ENCODE data around the gene MMRN2. TPM values are rescaled to one million over a fixed set of nuclear protein-coding genes. Genes with fewer than 3 reads are reported as not detected.

MMRN2 gene
- total and polyA plus RNA-seq, 2 of the 8 experiments (the other 6 are each of a cell fraction or from before 2014, with no cell fraction given), result 1.2 TPM

- no peak for FAIRE-seq
- Histone ChIP-seq H3K79me2 (ENCODE audit: control insufficient read depth in 1 of 2, insufficient read depth in 2 of 2, low read length in 2 of 2) (no peaks in the 10 kb centered on the region), H2BK120ac (replicated peaks; ENCODE audit: low read depth, low read length) (no peak overlapping the region), H2BK5ac (ENCODE audit: low read depth, low read length) (no peak overlapping the region), H3K18ac (ENCODE audit: extremely low read depth, low read length) (no peak overlapping the region), H2AFZ (ENCODE audit: low read length) (no peak overlapping the region), H4K91ac (replicated peaks; ENCODE audit: insufficient read length, low read length) (no peak overlapping the region), H3K9me3 (ENCODE audit: insufficient read depth in 2 of 2, low read depth in 1 of 2, low read length in 1 of 2) (no peaks in the 10 kb centered on the region), H2AK5ac (ENCODE audit: low read depth, low read length) (no peak overlapping the region), H2BK12ac (ENCODE audit: low read depth, low read length) (no peak overlapping the region), H3K56ac (replicated peaks; ENCODE audit: insufficient read length, low read depth, low read length) (no peak overlapping the region), H2BK20ac (ENCODE audit: low read length) (no peak overlapping the region), H3K27ac (ENCODE audit: low read depth, low read length) (no peak overlapping the region), H3K36me3 (ENCODE audit: control insufficient read depth in 2 of 4, insufficient read depth in 4 of 4, low read length in 3 of 4) (peaks cover 17 to 64% (median 48%) of the 10 kb centered on the region in 4 experiments), H3K14ac (ENCODE audit: insufficient read length) (no peak overlapping the region), H3K4ac (replicated peaks; ENCODE audit: insufficient read length, low read depth, low read length) (no peak overlapping the region), H3K4me1 (replicated peaks in 1 of 4; ENCODE audit: control insufficient read depth in 3 of 4, insufficient read depth in 4 of 4, low read length in 3 of 4) (no peaks in the 10 kb centered on the region), H4K5ac (ENCODE audit: insufficient read length, low read depth, low read length) (no peak overlapping the region), H3K4me2 (ENCODE audit: insufficient read depth in 1 of 2, low read depth in 2 of 2, low read length in 2 of 2) (no peak overlapping the region), H3K27me3 (replicated peaks in 1 of 4; ENCODE audit: control insufficient read depth in 3 of 4, extremely low read depth in 1 of 4, insufficient read depth in 3 of 4, low read length in 3 of 4) (no peaks in the 10 kb centered on the region), H2BK15ac (ENCODE audit: low read length) (no peak overlapping the region), H3K79me1 (ENCODE audit: low read depth, low read length) (no peaks in the 10 kb centered on the region; the same call in 1 of the 2 replicates), H3K4me3 (ENCODE audit: extremely low read depth in 1 of 4, insufficient read depth in 2 of 4, low read depth in 3 of 4, low read length in 4 of 4) (no peak overlapping the region), H3K23ac (ENCODE audit: insufficient read length) (no peak overlapping the region), H3K23me2 (ENCODE audit: low read depth, low read length) (no peaks in the 10 kb centered on the region), H4K20me1 (replicated peaks in 1 of 2; ENCODE audit: control insufficient read depth in 1 of 2, insufficient read depth in 2 of 2, low read length in 2 of 2) (peaks cover 0 to 2% of the 10 kb centered on the region in 2 experiments), H3K9ac (replicated peaks in 1 of 4; ENCODE audit: extremely low read depth in 1 of 4, low read depth in 3 of 4, low read length in 3 of 4) (no peak overlapping the region), H4K8ac (ENCODE audit: extremely low read depth, insufficient read depth, low read length) (no peak overlapping the region)
- ChIA-PET CTCF (ENCODE audit: partially characterized antibody) (interaction anchor here (1.5 kb wide), 1 partner anchor 229 kb away, joined by 3 read pairs; no protein-coding TSS in a partner anchor), POLR2A (ENCODE audit: partially characterized antibody) (no interaction called here)
- DNase-seq (ENCODE audit: low read depth in 1 of 2, low spot score in 2 of 2), result no peak
- 93% methylated on average over 9 of the region's 9 CpGs; no CpG with 5 or more reads in 1 of the 2 experiments for WGBS, 2 experiments (ENCODE audit: extremely low coverage in 1 of 2, insufficient coverage in 1 of 2, insufficient read length in 1 of 2, insufficient replicate concordance in 2 of 2, low coverage in 1 of 2, low lambda C conversion rate in 2 of 2, missing lambda C conversion rate in 1 of 2)
- TF ChIP-seq MAX (IDR thresholded peaks at IDR 0.05) (no peak), SP4 (IDR thresholded peaks at IDR 0.05; ENCODE audit: low read length) (no peak), SIX5 (IDR thresholded peaks at IDR 0.05; ENCODE audit: low read depth, low read length) (no peak), TAF7 (optimal IDR thresholded peaks at IDR 0.05; ENCODE audit: borderline replicate concordance, low read depth, low read length) (no peak), HDAC6 (IDR thresholded peaks at IDR 0.05; ENCODE audit: low read depth, low read length) (no peak), CBX8 (IDR thresholded peaks at IDR 0.05; ENCODE audit: borderline replicate concordance, low read depth, low read length) (no peak), SAP30 (IDR thresholded peaks at IDR 0.05; ENCODE audit: insufficient read depth, insufficient replicate concordance, low read length) (no peak), EGR1 (IDR thresholded peaks at IDR 0.05; ENCODE audit: borderline replicate concordance, low read depth, low read length) (no peak), TCF12 (IDR thresholded peaks at IDR 0.05; ENCODE audit: low read depth, low read length) (no peak), TBP (IDR thresholded peaks at IDR 0.05; ENCODE audit: low read depth, low read length) (no peak), NRF1 (IDR thresholded peaks at IDR 0.05; ENCODE audit: low read depth, low read length) (no peak), CHD1 (IDR thresholded peaks at IDR 0.05; ENCODE audit: low read depth, low read length) (no peak), JUN (IDR thresholded peaks at IDR 0.05; ENCODE audit: low read depth, low read length) (no peak), BCL11A (IDR thresholded peaks at IDR 0.05; ENCODE audit: low read depth in 2 of 2, low read length in 2 of 2) (no peak), POU5F1 (IDR thresholded peaks at IDR 0.05; ENCODE audit: low read depth, low read length) (no peak), PHF8 (conservative IDR thresholded peaks at IDR 0.05; ENCODE audit: low read depth, low read length) (no peak)
These were observed 34.9 kb downstream of the MMRN2 start for GRCh38 chr10:86922553-86922961.
